SK-N-SH treated with all-trans-retinoic acid at 6 μM for 48 hours (cell line): ENCODE results near the gene TSPAN10.

ENCODE experiments used
- CSDC2 ChIP-seq: fragments of 250-450 bp; sonication (Bioruptor Pico); IDR thresholded peaks from 2 replicates; pipeline ENCODE4 v1.5.0; 2020; ENCODE audit warnings: mild to moderate bottlenecking, moderate library complexity
- RARB ChIP-seq: fragments of 250-450 bp; sonication (Bioruptor Pico); IDR thresholded peaks from 2 replicates; pipeline ENCODE4 v1.8.0; 2021; ENCODE audit warnings: mild to moderate bottlenecking, moderate library complexity

DNA sequence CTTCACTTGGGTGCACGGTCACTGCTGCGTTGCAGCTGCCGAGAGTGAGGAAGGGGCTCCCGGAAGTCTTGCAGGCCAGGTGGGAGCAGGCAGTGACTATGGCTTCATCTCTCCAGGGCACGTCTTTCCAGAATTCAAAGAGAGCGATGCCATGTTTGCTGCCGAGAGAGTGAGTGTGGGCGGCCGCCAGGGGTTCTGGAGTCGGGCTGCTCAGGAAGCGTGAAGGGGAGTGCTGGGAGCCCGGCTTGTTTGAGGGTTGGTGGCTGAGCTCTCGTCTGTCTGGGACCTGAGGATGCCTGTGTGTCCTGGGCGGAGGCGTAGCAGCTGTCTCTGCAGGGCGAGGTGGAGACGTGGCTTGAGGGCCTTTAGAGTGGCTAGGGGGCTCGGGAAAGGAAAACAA, 53.1 kb downstream of the TSPAN10 start:
- no peak for TF ChIP-seq CSDC2 (CRISPR knock-in tag)
- no peak for TF ChIP-seq RARB
